ENCODE measurements around the gene HNRNPA0.

HNRNPA0 gene

DNA sequence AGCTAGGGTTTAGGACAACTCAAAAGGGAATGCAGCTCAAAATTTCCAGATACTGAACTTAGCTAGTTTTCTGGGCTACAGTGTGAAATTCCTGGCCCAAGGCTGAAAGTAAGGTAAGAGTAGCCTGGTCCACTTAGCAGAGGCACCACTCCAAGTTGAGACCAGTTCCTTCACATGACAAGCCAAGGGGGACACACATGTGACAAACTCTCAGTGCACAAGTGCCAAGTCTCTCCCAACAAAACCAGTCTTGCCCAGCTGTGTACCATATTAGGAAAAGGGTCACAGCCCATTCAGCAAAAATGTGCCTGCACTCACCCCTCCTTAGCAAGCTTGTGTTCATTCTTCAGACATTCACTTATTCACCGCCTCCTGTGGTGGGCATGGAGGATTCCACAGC is 46.1 kb downstream of the HNRNPA0 start:
- no peak for TF ChIP-seq YY1 (IDR thresholded peaks at IDR 0.05; ENCODE audit: low read depth)
- TF ChIP-seq, protein P1, sequence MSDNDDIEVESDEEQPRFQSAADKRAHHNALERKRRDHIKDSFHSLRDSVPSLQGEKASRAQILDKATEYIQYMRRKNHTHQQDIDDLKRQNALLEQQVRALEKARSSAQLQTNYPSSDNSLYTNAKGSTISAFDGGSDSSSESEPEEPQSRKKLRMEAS (IDR thresholded peaks at IDR 0.05), result no peak
- TF ChIP-seq CREB1 (IDR thresholded peaks at IDR 0.05; ENCODE audit: low read depth), result no peak
- no peak for TF ChIP-seq RAD21 (IDR thresholded peaks at IDR 0.05; ENCODE audit: low read depth)
- no peak for TF ChIP-seq FOXM1 (IDR thresholded peaks at IDR 0.05; ENCODE audit: borderline replicate concordance, low read depth)
- no peak for TF ChIP-seq CEBPB (IDR thresholded peaks at IDR 0.05)
- TF ChIP-seq EGR1 (IDR thresholded peaks at IDR 0.05), result no peak
- TF ChIP-seq TCF12 (IDR thresholded peaks at IDR 0.05; ENCODE audit: low read depth), result no peak
- TF ChIP-seq, protein P2, sequence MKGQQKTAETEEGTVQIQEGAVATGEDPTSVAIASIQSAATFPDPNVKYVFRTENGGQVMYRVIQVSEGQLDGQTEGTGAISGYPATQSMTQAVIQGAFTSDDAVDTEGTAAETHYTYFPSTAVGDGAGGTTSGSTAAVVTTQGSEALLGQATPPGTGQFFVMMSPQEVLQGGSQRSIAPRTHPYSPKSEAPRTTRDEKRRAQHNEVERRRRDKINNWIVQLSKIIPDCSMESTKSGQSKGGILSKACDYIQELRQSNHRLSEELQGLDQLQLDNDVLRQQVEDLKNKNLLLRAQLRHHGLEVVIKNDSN (IDR thresholded peaks at IDR 0.05), result no peak
- no peak for TF ChIP-seq EP300 (IDR thresholded peaks at IDR 0.05; ENCODE audit: borderline replicate concordance)
- TF ChIP-seq TEAD4 (IDR thresholded peaks at IDR 0.05), result no peak
- TF ChIP-seq TAF1 (IDR thresholded peaks at IDR 0.05; ENCODE audit: low read depth), result no peak
- no peak for TF ChIP-seq NFIC (IDR thresholded peaks at IDR 0.05)
- TF ChIP-seq, protein P3, sequence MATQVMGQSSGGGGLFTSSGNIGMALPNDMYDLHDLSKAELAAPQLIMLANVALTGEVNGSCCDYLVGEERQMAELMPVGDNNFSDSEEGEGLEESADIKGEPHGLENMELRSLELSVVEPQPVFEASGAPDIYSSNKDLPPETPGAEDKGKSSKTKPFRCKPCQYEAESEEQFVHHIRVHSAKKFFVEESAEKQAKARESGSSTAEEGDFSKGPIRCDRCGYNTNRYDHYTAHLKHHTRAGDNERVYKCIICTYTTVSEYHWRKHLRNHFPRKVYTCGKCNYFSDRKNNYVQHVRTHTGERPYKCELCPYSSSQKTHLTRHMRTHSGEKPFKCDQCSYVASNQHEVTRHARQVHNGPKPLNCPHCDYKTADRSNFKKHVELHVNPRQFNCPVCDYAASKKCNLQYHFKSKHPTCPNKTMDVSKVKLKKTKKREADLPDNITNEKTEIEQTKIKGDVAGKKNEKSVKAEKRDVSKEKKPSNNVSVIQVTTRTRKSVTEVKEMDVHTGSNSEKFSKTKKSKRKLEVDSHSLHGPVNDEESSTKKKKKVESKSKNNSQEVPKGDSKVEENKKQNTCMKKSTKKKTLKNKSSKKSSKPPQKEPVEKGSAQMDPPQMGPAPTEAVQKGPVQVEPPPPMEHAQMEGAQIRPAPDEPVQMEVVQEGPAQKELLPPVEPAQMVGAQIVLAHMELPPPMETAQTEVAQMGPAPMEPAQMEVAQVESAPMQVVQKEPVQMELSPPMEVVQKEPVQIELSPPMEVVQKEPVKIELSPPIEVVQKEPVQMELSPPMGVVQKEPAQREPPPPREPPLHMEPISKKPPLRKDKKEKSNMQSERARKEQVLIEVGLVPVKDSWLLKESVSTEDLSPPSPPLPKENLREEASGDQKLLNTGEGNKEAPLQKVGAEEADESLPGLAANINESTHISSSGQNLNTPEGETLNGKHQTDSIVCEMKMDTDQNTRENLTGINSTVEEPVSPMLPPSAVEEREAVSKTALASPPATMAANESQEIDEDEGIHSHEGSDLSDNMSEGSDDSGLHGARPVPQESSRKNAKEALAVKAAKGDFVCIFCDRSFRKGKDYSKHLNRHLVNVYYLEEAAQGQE (IDR thresholded peaks at IDR 0.05; ENCODE audit: low read depth), result no peak
- no peak for TF ChIP-seq ZBTB7A (IDR thresholded peaks at IDR 0.05; ENCODE audit: low read depth)

DNA sequence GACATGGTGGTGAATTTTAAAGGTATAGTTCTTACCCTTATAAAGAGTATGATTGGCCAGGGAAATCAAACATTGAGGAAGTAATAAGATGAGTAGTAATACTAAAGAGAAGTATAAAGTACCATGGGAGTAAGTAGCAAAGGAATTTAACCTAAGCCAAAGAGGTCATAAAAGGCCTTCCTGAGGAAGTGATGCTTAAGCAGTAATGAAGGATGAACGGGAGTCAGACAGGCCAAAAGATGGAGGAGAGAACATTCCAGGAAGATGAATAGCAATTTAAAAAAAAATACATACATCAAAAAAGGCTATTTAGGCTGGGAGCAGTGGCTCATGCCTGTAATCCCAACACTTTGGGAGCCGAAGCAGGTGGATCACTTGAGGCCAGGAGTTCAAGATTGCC is 47.3 kb downstream of the HNRNPA0 start:
- no peak for TF ChIP-seq CEBPB (IDR thresholded peaks at IDR 0.05)
- TF ChIP-seq, protein P3 (IDR thresholded peaks at IDR 0.05; ENCODE audit: low read depth), result no peak
- TF ChIP-seq CREB1 (IDR thresholded peaks at IDR 0.05; ENCODE audit: low read depth), result no peak
- TF ChIP-seq TAF1 (IDR thresholded peaks at IDR 0.05; ENCODE audit: low read depth), result no peak
- TF ChIP-seq, protein P2 (IDR thresholded peaks at IDR 0.05), result no peak
- no peak for TF ChIP-seq NFIC (IDR thresholded peaks at IDR 0.05)
- TF ChIP-seq, protein P1 (IDR thresholded peaks at IDR 0.05), result no peak
- TF ChIP-seq TEAD4 (IDR thresholded peaks at IDR 0.05), result no peak
- TF ChIP-seq YY1 (IDR thresholded peaks at IDR 0.05; ENCODE audit: low read depth), result no peak
- TF ChIP-seq RAD21 (IDR thresholded peaks at IDR 0.05; ENCODE audit: low read depth), result no peak
- no peak for TF ChIP-seq EP300 (IDR thresholded peaks at IDR 0.05; ENCODE audit: borderline replicate concordance)
- no peak for TF ChIP-seq ZBTB7A (IDR thresholded peaks at IDR 0.05; ENCODE audit: low read depth)
- no peak for TF ChIP-seq EGR1 (IDR thresholded peaks at IDR 0.05)
- TF ChIP-seq FOXM1 (IDR thresholded peaks at IDR 0.05; ENCODE audit: borderline replicate concordance, low read depth), result no peak
- TF ChIP-seq TCF12 (IDR thresholded peaks at IDR 0.05; ENCODE audit: low read depth), result no peak

DNA sequence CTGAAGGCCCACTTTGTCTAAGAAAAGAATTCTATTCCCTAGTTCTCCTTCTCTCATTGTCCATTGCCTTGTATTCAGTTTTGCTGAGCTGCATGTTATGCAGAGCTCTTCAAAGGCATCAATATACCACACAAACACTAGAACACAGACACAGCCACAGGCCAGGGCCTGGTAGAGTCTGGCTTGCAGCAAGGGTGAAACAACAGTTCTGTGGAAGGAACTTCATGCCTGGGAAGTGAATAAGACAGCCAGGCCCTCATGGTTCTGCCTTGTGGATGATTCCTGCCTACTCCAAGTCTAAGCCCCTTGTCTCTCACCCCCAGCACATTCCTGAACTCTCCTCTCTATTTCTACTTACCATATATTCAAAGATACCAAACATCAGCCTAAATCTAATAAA is 49.1 kb downstream of the HNRNPA0 start:
- TF ChIP-seq ZBTB7A (IDR thresholded peaks at IDR 0.05; ENCODE audit: low read depth), result no peak
- no peak for TF ChIP-seq TAF1 (IDR thresholded peaks at IDR 0.05; ENCODE audit: low read depth)
- TF ChIP-seq YY1 (IDR thresholded peaks at IDR 0.05; ENCODE audit: low read depth), result no peak
- TF ChIP-seq EGR1 (IDR thresholded peaks at IDR 0.05), result no peak
- TF ChIP-seq RAD21 (IDR thresholded peaks at IDR 0.05; ENCODE audit: low read depth), result no peak
- TF ChIP-seq CREB1 (IDR thresholded peaks at IDR 0.05; ENCODE audit: low read depth), result no peak
- TF ChIP-seq, protein P2 (IDR thresholded peaks at IDR 0.05), result no peak
- TF ChIP-seq NFIC (IDR thresholded peaks at IDR 0.05), result no peak
- no peak for TF ChIP-seq CEBPB (IDR thresholded peaks at IDR 0.05)
- TF ChIP-seq TCF12 (IDR thresholded peaks at IDR 0.05; ENCODE audit: low read depth), result no peak
- no peak for TF ChIP-seq FOXM1 (IDR thresholded peaks at IDR 0.05; ENCODE audit: borderline replicate concordance, low read depth)
- TF ChIP-seq, protein P3 (IDR thresholded peaks at IDR 0.05; ENCODE audit: low read depth), result no peak
- TF ChIP-seq TEAD4 (IDR thresholded peaks at IDR 0.05), result no peak
- no peak for TF ChIP-seq EP300 (IDR thresholded peaks at IDR 0.05; ENCODE audit: borderline replicate concordance)
- TF ChIP-seq, protein P1 (IDR thresholded peaks at IDR 0.05), result no peak
